Esophagus muscularis mucosa (tissue), 4 donors: ENCODE data around the gene CNIH4.
"Not testable (repeated sequence)": the region's sequence is repeated elsewhere in the genome, so short reads cannot be mapped to it uniquely, and the experiment has no call there.

Experiments used
- EP300 ChIP-seq: sonication (generic); formaldehyde crosslinking; IDR thresholded peaks from one replicate; pipeline ENCODE4 v1.6.1; 2017; ENCODE audit warnings: antibody characterized with exemption
- POLR2A ChIP-seq: fragments of 450-650 bp; IDR thresholded peaks from one replicate; pipeline ENCODE4 v1.6.1; 2017; ENCODE audit warnings: antibody characterized with exemption, moderate library complexity, mild to moderate bottlenecking, low read depth
- POLR2AphosphoS5 ChIP-seq, 2 donors: sonication (generic); formaldehyde crosslinking; IDR thresholded peaks; one replicate each; pipeline ENCODE4 v1.6.1; 2017; ENCODE audit warnings: antibody characterized with exemption in 2 of 2
- TF ChIP-seq, protein P1 (sequence below), 3 experiments: fragments of 200-600 bp in 2 of 3; fragments of 450-650 bp in 1 of 3; sonication (generic) in 2 of 3; IDR thresholded peaks; one replicate each; pipeline ENCODE4 v1.5.1; 2017 to 2019; ENCODE audit warnings: antibody characterized with exemption in 3 of 3, mild to moderate bottlenecking in 2 of 3, moderate library complexity in 1 of 3

DNA sequence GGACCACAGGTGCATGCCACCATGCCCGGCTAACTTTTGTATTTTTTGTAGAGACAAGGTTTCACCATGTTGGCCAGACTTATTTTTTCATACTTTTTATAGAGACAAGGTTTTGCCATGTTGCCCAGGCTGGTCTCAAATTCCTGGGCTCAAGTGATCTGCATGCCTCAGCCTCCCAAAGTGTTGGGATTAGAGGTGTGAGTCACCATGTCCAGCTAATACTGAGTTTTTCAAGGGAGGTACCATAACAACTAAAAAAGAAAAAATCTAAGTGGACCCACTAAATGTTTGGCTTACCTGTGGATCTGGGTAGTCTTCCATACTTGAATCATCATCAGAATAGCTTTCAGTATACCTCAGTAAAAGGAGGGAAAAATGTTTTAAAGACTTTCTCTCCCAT, 45.2 kb upstream of the CNIH4 start:
- TF ChIP-seq, protein P1, sequence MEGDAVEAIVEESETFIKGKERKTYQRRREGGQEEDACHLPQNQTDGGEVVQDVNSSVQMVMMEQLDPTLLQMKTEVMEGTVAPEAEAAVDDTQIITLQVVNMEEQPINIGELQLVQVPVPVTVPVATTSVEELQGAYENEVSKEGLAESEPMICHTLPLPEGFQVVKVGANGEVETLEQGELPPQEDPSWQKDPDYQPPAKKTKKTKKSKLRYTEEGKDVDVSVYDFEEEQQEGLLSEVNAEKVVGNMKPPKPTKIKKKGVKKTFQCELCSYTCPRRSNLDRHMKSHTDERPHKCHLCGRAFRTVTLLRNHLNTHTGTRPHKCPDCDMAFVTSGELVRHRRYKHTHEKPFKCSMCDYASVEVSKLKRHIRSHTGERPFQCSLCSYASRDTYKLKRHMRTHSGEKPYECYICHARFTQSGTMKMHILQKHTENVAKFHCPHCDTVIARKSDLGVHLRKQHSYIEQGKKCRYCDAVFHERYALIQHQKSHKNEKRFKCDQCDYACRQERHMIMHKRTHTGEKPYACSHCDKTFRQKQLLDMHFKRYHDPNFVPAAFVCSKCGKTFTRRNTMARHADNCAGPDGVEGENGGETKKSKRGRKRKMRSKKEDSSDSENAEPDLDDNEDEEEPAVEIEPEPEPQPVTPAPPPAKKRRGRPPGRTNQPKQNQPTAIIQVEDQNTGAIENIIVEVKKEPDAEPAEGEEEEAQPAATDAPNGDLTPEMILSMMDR (IDR thresholded peaks at IDR 0.05) = not testable (repeated sequence)
- TF ChIP-seq POLR2A; POLR2AphosphoS5 (IDR thresholded peaks at IDR 0.05); EP300: not testable (repeated sequence)
